GM12865 (cell line): ENCODE measurements around the gene RNF167.

ENCODE experiments used
- DNase-seq: peaks from one replicate; pipeline ENCODE4 v3.0.0; 2010; ENCODE audit warnings: low read depth
- H3K4me3 ChIP-seq: 2 replicates; pipeline ENCODE4 v1.5.1; 2011; ENCODE audit warnings: mild to moderate bottlenecking, low read depth, low read length, control low read depth
- CTCF ChIP-seq: IDR thresholded peaks from 2 replicates; pipeline ENCODE4 v1.5.1; 2011; ENCODE audit warnings: low read length, control low read depth, low read depth, inconsistent platforms; ENCODE audit not compliant: insufficient read depth; ENCODE audit errors: missing control alignments

The RNF167 gene

GRCh38 chr17:4898927-4899326 is 41.1 kb upstream of the RNF167 start:
- peak overlapping the region; percentile 24; the same call in 1 of the 2 replicates for H3K4me3 ChIP-seq
- TF ChIP-seq CTCF, result no peak
- no peak for DNase-seq

DNA sequence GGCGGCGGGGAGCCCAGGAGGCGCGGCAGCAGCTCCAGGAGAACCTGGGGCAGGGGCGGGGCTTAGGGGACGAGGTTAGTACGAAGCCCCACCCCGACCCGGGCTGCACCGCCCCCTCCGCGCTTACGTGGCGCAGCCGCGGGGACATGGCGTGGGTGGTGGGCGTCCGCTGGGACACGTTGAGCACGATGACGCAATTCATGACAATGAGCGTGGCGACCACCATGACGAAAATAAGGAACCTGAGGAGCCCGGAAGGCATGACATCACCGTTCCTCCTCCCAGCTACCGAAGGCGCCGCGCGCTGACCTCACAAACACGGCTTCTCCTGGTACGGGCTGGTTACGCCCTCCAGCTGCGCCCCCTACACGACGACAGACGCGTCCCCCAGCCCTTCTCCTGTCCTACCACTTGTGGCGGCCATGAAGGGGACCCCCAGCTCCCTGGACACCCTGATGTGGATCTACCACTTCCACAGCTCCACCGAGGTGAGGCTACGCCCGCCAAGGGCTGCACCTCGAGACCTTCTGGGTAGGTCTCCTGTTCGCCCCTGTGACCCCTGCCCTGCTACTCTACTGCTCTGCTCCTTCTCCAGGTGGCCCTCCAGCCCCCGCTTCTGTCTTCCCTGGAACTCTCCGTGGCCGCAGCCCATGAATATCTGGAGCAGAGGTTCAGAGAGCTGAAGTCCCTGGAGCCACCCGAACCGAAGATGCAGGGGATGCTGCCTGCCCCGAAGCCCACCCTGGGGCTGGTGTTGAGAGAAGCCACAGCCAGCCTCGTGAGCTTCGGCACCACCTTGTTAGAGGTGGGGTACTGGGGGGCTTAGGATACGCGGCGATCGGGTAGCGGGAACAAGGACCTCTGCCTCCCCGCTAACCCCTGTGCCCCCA is 40.5 kb upstream of the RNF167 start, which contains the start of gene C17orf107:
Gene C17orf107, plus strand, starts transcription at position 196 of the 890 bp plus-strand sequence. Its CDS starts 227 bp downstream, at position 423.
- DNase-seq, result peak; percentile 78
- no peak for TF ChIP-seq CTCF
- peak within 1 kb of the TSS; percentile 24 for H3K4me3 ChIP-seq

DNA sequence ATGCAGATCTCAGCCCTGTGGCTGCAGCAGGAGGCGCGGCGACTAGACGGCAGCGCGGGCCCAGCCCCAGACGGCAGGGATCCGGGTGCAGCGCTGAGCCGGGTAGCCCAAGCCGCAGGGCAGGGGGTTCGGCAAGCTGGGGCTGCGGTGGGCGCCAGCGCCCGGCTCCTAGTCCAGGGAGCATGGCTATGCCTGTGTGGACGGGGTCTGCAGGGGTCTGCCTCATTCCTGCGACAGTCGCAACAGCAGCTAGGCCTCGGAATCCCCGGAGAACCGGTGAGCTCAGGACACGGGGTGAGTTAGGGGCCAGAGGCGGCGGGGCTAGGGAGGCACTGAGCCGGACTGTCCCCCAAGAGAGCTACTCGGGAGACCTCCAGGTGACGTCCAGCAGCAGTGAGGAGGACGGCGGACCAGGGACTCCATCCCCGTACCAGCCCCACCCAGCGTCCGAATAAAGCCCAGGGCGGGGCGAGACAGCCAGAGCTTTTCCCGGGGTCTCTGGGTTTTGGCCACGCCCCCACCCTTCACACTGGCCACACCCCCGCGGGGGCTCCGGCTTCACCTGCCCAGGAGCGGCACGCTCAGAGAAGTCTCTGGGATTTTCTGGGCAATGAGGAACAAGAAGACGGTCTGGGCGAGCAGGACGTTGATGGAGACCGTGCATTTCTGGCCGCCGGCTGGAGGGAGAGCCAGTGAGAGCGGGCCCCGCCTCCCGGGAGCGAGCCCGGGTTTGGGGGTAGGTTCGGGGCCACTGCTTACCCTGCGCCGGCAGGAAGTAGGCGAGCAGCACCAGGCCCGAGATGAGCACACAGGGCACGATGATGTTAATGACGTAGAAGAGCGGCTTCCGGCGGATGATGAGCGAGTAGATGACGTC is 39.6 kb upstream of the RNF167 start:
- DNase-seq, result peak; percentile 62
- peak overlapping the region; percentile 25 for H3K4me3 ChIP-seq
- no peak for TF ChIP-seq CTCF

DNA sequence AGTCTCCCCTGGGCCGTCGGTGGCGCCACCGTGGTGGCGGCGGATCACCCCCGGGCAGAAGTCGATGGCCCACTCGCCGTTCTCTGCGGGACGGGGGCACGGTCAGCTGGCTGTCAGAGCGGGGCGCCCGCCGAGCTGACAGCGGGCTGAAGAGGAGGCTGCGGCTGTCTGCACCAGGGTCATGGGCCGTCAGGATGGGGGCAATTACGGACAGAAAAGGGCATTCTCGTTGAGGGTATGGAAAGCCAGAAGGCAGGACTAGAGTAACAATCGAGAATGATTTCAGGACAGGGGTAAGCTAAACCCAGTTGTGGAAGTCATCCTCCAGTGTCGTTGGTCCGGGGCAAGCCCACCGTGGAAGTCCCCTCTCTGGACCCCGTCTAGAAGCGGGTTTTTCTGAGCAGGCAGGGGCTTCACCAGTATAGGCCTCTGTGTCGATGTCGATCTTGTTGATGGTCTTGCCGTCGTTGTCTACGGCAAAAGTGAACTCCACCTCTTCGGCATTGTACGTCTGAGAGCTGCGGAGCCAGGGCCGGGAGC is 38.9 kb upstream of the RNF167 start:
- no peak for TF ChIP-seq CTCF
- no peak for DNase-seq
- H3K4me3 ChIP-seq, result no peak overlapping the region; the same call in 1 of the 2 replicates

GRCh38 chr17:4901648-4902344 is 38.3 kb upstream of the RNF167 start:
- DNase-seq, result no peak
- no peak overlapping the region for H3K4me3 ChIP-seq
- no peak for TF ChIP-seq CTCF

DNA sequence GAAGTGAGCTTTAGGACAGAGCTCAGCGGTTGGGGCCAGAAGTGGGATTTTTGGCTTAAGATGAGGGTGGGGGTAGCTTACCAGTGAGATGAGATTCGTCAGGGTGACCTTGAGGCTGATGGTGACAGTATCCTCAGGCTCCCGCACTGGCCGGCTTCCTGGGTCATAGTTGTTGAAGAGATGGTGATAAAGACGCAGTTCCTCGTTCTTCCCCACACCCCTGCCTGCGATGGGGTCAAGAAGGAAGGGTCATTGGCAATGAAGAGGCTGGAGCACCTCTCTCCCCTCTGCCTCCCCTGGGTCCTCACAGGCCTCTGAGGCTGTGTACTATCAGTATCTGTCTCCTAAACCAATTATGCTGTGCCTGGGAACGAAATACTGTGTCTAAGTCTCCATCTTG is 37.5 kb upstream of the RNF167 start:
- TF ChIP-seq CTCF, result no peak
- no peak overlapping the region for H3K4me3 ChIP-seq
- no peak for DNase-seq
